Measurements from ENCODE around the gene ZNF488. TPM values are rescaled to one million over a fixed set of nuclear protein-coding genes. Genes with fewer than 3 reads are reported as not detected.

The ZNF488 gene
- total RNA-seq, 5 donors from 2014 or later (not counting 1 experiment from before 2014, with no cell fraction given): not detected

DNA sequence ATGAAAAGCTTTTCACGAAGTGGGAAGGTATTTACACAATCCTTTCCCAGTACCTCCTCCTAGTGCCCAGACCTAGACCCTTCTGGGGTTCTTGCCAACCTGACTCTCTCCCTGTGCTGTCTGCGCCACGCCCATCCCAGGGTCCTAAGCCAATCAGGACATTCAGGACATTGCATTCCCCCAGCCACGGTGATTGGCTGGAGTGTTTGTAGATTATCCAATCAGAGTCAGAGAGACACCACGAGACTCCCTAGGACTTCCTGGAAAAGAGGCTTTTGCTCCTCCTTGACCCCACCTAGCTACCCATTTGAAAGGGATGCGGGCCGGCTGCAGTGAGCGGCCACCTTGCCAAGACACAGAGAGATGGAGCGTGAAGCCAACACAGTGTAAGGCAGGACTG is 65.4 kb downstream of the ZNF488 start:
- no peaks in the 10 kb centered on the region for H3K9me3 Mint-ChIP-seq
- Histone ChIP-seq H3K27me3 (replicated peaks in 1 of 2; ENCODE audit: control insufficient read depth in 2 of 2, extremely low read depth in 1 of 2, insufficient read depth in 2 of 2, low read length in 1 of 2) (no peaks in the 10 kb centered on the region), H3K9me3 (no peaks in the 10 kb centered on the region), H3K4me3 (ENCODE audit: control insufficient read depth in 1 of 2, extremely low read depth in 1 of 2, low read length in 1 of 2) (no peak overlapping the region), H3K27ac (ENCODE audit: low read length) (no peak overlapping the region), H3K36me3 (ENCODE audit: control insufficient read depth in 2 of 2, extremely low read depth in 1 of 2, insufficient read depth in 1 of 2, low read length in 1 of 2) (no peaks in the 10 kb centered on the region), H3K4me1 (ENCODE audit: control insufficient read depth in 1 of 2, extremely low read depth in 1 of 2, insufficient read depth in 2 of 2, low read length in 2 of 2) (no peaks in the 10 kb centered on the region)
- H3K36me3 Mint-ChIP-seq: no peaks in the 10 kb centered on the region
- no peaks in the 10 kb centered on the region for H3K4me1 Mint-ChIP-seq
- ChIA-PET CTCF (interaction anchor here in 1 of 2 donors (0.6 kb wide), 1 partner anchor 58 kb away, joined by 6 read pairs; no protein-coding TSS in a partner anchor), POLR2A (interaction anchor here (0.6 to 0.7 kb wide), 2 partner anchors 40 to 325 kb away, joined by 6 read pairs; no protein-coding TSS in a partner anchor)
- peaks cover 0 to 2% of the 10 kb centered on the region in 2 donors for H3K27me3 Mint-ChIP-seq
- H3K4me3 Mint-ChIP-seq: no peak overlapping the region
- 92% methylated on average over 2 of the region's 9 CpGs for WGBS (ENCODE audit: insufficient coverage)
- no peak overlapping the region for H3K27ac Mint-ChIP-seq
- ATAC-seq (replicated peaks in 1 of 4) (no peak), DNase-seq (peak in 1 of 35 experiments; percentile 0)

DNA sequence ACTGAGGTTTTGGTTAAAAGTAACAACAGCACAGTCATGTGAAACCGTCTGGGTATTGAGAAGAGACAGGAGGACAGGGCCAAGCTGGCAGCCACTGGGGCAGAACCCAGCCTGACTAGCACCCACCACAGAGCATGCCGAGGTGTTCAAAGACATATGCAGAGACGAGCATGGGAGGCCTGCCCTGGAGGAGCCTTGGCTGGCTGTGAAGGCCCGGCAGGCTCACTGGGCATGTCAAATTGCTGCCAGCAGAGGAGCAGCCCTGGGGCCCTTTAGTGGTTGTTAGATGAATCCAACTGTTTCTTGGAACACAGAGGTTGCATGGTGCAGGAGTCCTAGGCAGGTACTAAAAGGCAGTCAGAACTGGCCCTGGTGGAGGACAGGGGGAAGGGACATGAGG is 66.8 kb downstream of the ZNF488 start:
- H3K27ac Mint-ChIP-seq: no peak overlapping the region

DNA sequence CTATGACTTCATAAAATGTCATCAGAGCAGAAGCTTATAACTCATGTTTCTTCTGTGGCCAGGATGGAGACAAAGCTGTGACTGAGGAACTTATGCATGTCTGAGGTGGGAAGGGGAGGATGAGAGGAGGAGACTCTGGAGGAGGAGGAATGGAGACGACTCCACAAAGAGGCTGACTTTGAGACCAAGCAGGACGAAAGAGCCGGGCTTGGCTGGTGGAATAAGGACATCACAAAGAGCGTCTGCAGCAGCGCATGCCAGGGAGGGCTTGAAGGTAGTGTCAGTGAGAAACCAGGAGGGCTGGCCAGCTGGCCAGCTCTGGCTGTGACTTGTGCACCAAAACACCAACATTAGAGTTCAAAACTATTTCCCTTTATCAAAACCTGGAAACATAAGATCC is 68.0 kb downstream of the ZNF488 start:
- Histone ChIP-seq H3K36me3 (ENCODE audit: control insufficient read depth in 2 of 2, extremely low read depth in 1 of 2, insufficient read depth in 1 of 2, low read length in 1 of 2) (no peaks in the 10 kb centered on the region), H3K4me1 (ENCODE audit: control insufficient read depth in 1 of 2, extremely low read depth in 1 of 2, insufficient read depth in 2 of 2, low read length in 2 of 2) (peaks cover 2 to 13% of the 10 kb centered on the region in 2 experiments), H3K27ac (ENCODE audit: low read length) (no peak overlapping the region), H3K4me3 (ENCODE audit: control insufficient read depth in 1 of 2, extremely low read depth in 1 of 2, low read length in 1 of 2) (no peak overlapping the region), H3K9me3 (no peaks in the 10 kb centered on the region), H3K27me3 (replicated peaks in 1 of 2; ENCODE audit: control insufficient read depth in 2 of 2, extremely low read depth in 1 of 2, insufficient read depth in 2 of 2, low read length in 1 of 2) (no peaks in the 10 kb centered on the region)
- Mint-ChIP-seq H3K4me1 (peaks cover 12 to 13% (median 12%) of the 10 kb centered on the region in 3 donors), H3K27me3 (no peaks in the 10 kb centered on the region), H3K4me3 (no peak overlapping the region), H3K27ac (no peak overlapping the region), H3K36me3 (no peaks in the 10 kb centered on the region), H3K9me3 (no peaks in the 10 kb centered on the region)
- DNase-seq (no peak), ATAC-seq (replicated peaks in 1 of 4) (no peak)
- no CpG with 5 or more reads among the region's 5 CpGs for WGBS (ENCODE audit: insufficient coverage)
- CTCF ChIA-PET: no interaction called here
- POLR2A ChIA-PET: no interaction called here

More for the DNA sequence above, 66.8 kb downstream of the ZNF488 start:
- no peaks in the 10 kb centered on the region for H3K9me3 Mint-ChIP-seq
- Histone ChIP-seq H3K4me1 (ENCODE audit: control insufficient read depth in 1 of 2, extremely low read depth in 1 of 2, insufficient read depth in 2 of 2, low read length in 2 of 2) (peaks cover 0 to 2% of the 10 kb centered on the region in 2 experiments), H3K27ac (ENCODE audit: low read length) (no peak overlapping the region), H3K9me3 (no peaks in the 10 kb centered on the region), H3K36me3 (ENCODE audit: control insufficient read depth in 2 of 2, extremely low read depth in 1 of 2, insufficient read depth in 1 of 2, low read length in 1 of 2) (no peaks in the 10 kb centered on the region), H3K27me3 (replicated peaks in 1 of 2; ENCODE audit: control insufficient read depth in 2 of 2, extremely low read depth in 1 of 2, insufficient read depth in 2 of 2, low read length in 1 of 2) (no peaks in the 10 kb centered on the region), H3K4me3 (ENCODE audit: control insufficient read depth in 1 of 2, extremely low read depth in 1 of 2, low read length in 1 of 2) (no peak overlapping the region)
- DNase-seq: no peak
- ChIA-PET POLR2A (interaction anchor here in 1 of 2 donors (0.7 kb wide), 1 partner anchor 46 kb away, joined by 3 read pairs; no protein-coding TSS in a partner anchor), CTCF (no interaction called here)
- peaks cover 0 to under 1% of the 10 kb centered on the region in 2 donors for H3K27me3 Mint-ChIP-seq
- 76% methylated on average over 4 of the region's 4 CpGs for WGBS (ENCODE audit: insufficient coverage)
- peaks cover under 1 to 2% (median under 1%) of the 10 kb centered on the region in 3 donors for H3K4me1 Mint-ChIP-seq
- no peak for ATAC-seq (replicated peaks in 1 of 4)
- H3K36me3 Mint-ChIP-seq: no peaks in the 10 kb centered on the region
- H3K4me3 Mint-ChIP-seq: no peak overlapping the region

Other genes with a start within 250 kb of the ZNF488 start
- 1 to 10 TPM in 1 of 5 donors, under 1 TPM in 4; 0.14 to 1.4 (median 0.46) TPM for gene GDF10, start 84.1 kb downstream of the ZNF488 start, total RNA-seq
- gene GDF2, start 61.8 kb downstream of the ZNF488 start, total RNA-seq: not detected
- gene RBP3, start 35.9 kb downstream of the ZNF488 start, total RNA-seq: not detected
- not detected for gene ANXA8, start 99.8 kb upstream of the ZNF488 start, total RNA-seq
- gene FAM25G, start 107.4 kb upstream of the ZNF488 start, total RNA-seq: not detected
- 10 to 100 TPM in 1 of 5 donors, 1 to 10 TPM in 4; 7.3 to 13.1 (median 8.8) TPM for gene AGAP9, start 139.3 kb upstream of the ZNF488 start, total RNA-seq